ENCODE measurements around the gene FTH1. TPM values are rescaled to one million over a fixed set of nuclear protein-coding genes. Genes with fewer than 3 reads are reported as not detected.
A peak's percentile ranks its signal among the peaks of the same experiment; 100 is the strongest.

The FTH1 gene
- total RNA-seq, 2 donors from 2014 or later, result 2,265 to 2,787 TPM

- TF ChIP-seq, protein P1, sequence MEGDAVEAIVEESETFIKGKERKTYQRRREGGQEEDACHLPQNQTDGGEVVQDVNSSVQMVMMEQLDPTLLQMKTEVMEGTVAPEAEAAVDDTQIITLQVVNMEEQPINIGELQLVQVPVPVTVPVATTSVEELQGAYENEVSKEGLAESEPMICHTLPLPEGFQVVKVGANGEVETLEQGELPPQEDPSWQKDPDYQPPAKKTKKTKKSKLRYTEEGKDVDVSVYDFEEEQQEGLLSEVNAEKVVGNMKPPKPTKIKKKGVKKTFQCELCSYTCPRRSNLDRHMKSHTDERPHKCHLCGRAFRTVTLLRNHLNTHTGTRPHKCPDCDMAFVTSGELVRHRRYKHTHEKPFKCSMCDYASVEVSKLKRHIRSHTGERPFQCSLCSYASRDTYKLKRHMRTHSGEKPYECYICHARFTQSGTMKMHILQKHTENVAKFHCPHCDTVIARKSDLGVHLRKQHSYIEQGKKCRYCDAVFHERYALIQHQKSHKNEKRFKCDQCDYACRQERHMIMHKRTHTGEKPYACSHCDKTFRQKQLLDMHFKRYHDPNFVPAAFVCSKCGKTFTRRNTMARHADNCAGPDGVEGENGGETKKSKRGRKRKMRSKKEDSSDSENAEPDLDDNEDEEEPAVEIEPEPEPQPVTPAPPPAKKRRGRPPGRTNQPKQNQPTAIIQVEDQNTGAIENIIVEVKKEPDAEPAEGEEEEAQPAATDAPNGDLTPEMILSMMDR (IDR thresholded peaks at IDR 0.05), result no peak
- Histone ChIP-seq H3K4me1 (peaks cover 0 to 57% of the 10 kb centered on the region in 2 donors), H3K36me3 (peaks cover 18% of the 10 kb centered on the region), H3K9me3 (no peaks in the 10 kb centered on the region), H3K27ac (no peak overlapping the region), H3K4me3 (no peak overlapping the region), H3K27me3 (no peaks in the 10 kb centered on the region)
- peak; percentile 32 for DNase-seq (ENCODE audit: low spot score)
Observed at GRCh38 chr11:61958590-61958989, 8.8 kb downstream of the FTH1 start.

- Histone ChIP-seq H3K4me3 (no peak overlapping the region), H3K27ac (no peak overlapping the region), H3K27me3 (no peaks in the 10 kb centered on the region), H3K4me1 (peaks cover 0 to 43% of the 10 kb centered on the region in 2 donors), H3K9me3 (no peaks in the 10 kb centered on the region), H3K36me3 (peaks cover 6% of the 10 kb centered on the region)
- TF ChIP-seq, protein P1 (IDR thresholded peaks at IDR 0.05), result no peak
- peak; percentile 58 for DNase-seq (ENCODE audit: low spot score)
Observed at GRCh38 chr11:61957021-61957770, 10.2 kb downstream of the FTH1 start.

- peak overlapping the region; percentile 81 to 88 for H3K27ac ChIP-seq
- peaks cover 6% of the 10 kb centered on the region for H3K36me3 ChIP-seq
- H3K4me3 ChIP-seq, result peak overlapping the region; percentile 48 to 60
- H3K27me3 ChIP-seq, result no peaks in the 10 kb centered on the region
- DNase-seq (ENCODE audit: low spot score), result peak; percentile 57
- H3K9me3 ChIP-seq, result no peaks in the 10 kb centered on the region
- TF ChIP-seq, protein P1 (IDR thresholded peaks at IDR 0.05), result no peak
- H3K4me1 ChIP-seq, result peaks cover 0 to 35% of the 10 kb centered on the region in 2 donors
Observed at GRCh38 chr11:61956191-61957020, 11.0 kb downstream of the FTH1 start.

DNA sequence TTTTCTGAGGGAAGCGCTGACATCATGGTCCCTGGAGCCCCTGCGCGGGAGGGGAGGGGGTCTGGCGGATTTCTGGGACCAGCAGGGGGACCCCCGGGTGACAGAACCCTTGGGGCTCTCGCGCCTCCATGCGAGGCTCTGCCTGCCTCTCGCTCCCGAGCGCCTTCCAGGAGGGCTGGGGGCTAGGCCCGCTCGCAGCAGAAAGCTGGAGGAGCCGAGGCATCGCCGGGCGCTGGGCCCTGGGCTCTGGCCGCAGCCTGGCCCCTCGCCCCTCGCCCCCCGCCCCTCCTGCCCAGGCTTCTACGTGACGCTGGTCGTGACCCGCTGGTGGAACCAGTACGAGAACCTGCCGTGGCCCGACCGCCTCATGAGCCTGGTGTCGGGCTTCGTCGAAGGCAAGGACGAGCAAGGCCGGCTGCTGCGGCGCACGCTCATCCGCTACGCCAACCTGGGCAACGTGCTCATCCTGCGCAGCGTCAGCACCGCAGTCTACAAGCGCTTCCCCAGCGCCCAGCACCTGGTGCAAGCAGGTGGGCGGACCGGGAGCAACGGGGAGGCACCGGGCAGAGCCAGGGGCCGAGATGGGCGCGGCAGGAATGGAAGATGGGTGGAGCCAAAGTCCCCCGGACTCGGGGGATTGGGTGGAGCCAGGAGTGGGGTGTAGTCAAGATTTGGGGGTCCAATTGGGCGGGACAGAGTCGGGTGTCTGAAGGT lies 11.9 kb downstream of the FTH1 start:
- TF ChIP-seq, protein P1 (IDR thresholded peaks at IDR 0.05), result no peak
- Histone ChIP-seq H3K27me3 (no peaks in the 10 kb centered on the region), H3K4me3 (peak overlapping the region; percentile 48 to 60), H3K36me3 (peaks cover 6% of the 10 kb centered on the region), H3K27ac (peak overlapping the region; percentile 81 to 88), H3K4me1 (peaks cover 0 to 27% of the 10 kb centered on the region in 2 donors), H3K9me3 (no peaks in the 10 kb centered on the region)
- DNase-seq (ENCODE audit: low spot score), result peak; percentile 60

- Histone ChIP-seq H3K4me3 (peak overlapping the region; percentile 48 to 60), H3K27ac (peak overlapping the region; percentile 81 to 88), H3K9me3 (no peaks in the 10 kb centered on the region), H3K27me3 (no peaks in the 10 kb centered on the region), H3K4me1 (peaks cover 0 to 26% of the 10 kb centered on the region in 2 donors), H3K36me3 (peaks cover 6% of the 10 kb centered on the region)
- TF ChIP-seq, protein P1 (IDR thresholded peaks at IDR 0.05), result no peak
- peak; percentile 83 for DNase-seq (ENCODE audit: low spot score)
Observed at GRCh38 chr11:61954851-61955421, 12.5 kb downstream of the FTH1 start.
